GM12878 (cell line): ENCODE results near the gene NEK7. TPM values are rescaled to one million over a fixed set of nuclear protein-coding genes. Genes with fewer than 3 reads are reported as not detected.

Experiments used
- ATAC-seq: fragments of 200-7000 bp; cut with Tn5 transposase; 3 replicates; pipeline ENCODE4 v1.9.1; 2020; ENCODE audit warnings: mild to moderate bottlenecking, moderate library complexity
- BruUV-seq: library from RNA; stranded (reverse); fragments of 400-500 nt; replicated peaks from 2 replicates; lab custom pipeline; 2021; lab: Mats Ljungman, UMichigan
- CTCF ChIA-PET: fragments of 300-600 bp; sonication (Branson Sonifier 250); formaldehyde crosslinking; extraction: SDS; loops from one replicate; lab custom pipeline; 2021; ENCODE audit warnings: inconsistent platforms; lab: Yijun Ruan, JAX
- POLR2A ChIA-PET: fragments of 350-600 bp; formaldehyde crosslinking; extraction: SDS; loops from one replicate; lab custom pipeline; 2021; ENCODE audit warnings: inconsistent platforms; lab: Charles Lee
- RAD21 ChIA-PET: fragments of 300-600 bp; sonication (Branson Sonifier 250); formaldehyde crosslinking; loops from one replicate; lab custom pipeline; 2023; ENCODE audit warnings: antibody characterized with exemption; ENCODE audit not compliant: unreplicated experiment; lab: Charles Lee
- SMC1A ChIA-PET: fragments of 300-600 bp; sonication (Branson Sonifier 250); formaldehyde crosslinking; loops from one replicate; lab custom pipeline; 2023; ENCODE audit not compliant: unreplicated experiment, uncharacterized antibody; lab: Charles Lee
- DNase-seq: peaks from one replicate; pipeline ENCODE4 v3.0.0-alpha.2; 2011; ENCODE audit warnings: low read depth, low spot score
- FAIRE-seq: peaks from 3 replicates; lab custom pipeline; 2011; peaks lifted over from hg19 to GRCh38; lab: Jason Lieb, UNC
- H2AFZ ChIP-seq: 2 replicates; pipeline ENCODE4 v1.6.0; 2011; ENCODE audit warnings: low read depth, low read length, control low read depth; ENCODE audit not compliant: control insufficient read depth
- H3K27ac ChIP-seq: 2 replicates; pipeline ENCODE4 v1.5.1; 2011; ENCODE audit warnings: control low read depth; ENCODE audit not compliant: control insufficient read depth, insufficient read depth
- H3K27me3 ChIP-seq, 2 experiments: replicated peaks in 1 of 2; 2 replicates each; pipeline versions ENCODE4 v1.6.0 to v1.6.1; 2011; ENCODE audit warnings: low read length in 1 of 2; ENCODE audit not compliant: control insufficient read depth in 2 of 2, insufficient read depth in 2 of 2
- H3K36me3 ChIP-seq, 2 experiments: 2 replicates each; pipeline ENCODE4 v1.5.1; 2011; ENCODE audit warnings: low read length in 1 of 2; ENCODE audit not compliant: control insufficient read depth in 2 of 2, insufficient read depth in 2 of 2
- H3K4me1 ChIP-seq: 2 replicates; pipeline ENCODE4 v1.6.1; 2011; ENCODE audit warnings: mild to moderate bottlenecking, low read length, moderate library complexity, mixed read lengths; ENCODE audit not compliant: control insufficient read depth, insufficient read depth
- H3K4me2 ChIP-seq: 2 replicates; pipeline ENCODE4 v1.6.0; 2011; ENCODE audit warnings: control low read depth; ENCODE audit not compliant: control insufficient read depth, insufficient read depth
- H3K4me3 ChIP-seq: fragments of 200-600 bp; sonication (generic); 2 replicates; pipeline ENCODE4 v1.5.1; 2016
- H3K79me2 ChIP-seq: 2 replicates; pipeline ENCODE4 v1.6.0; 2011; ENCODE audit warnings: low read length; ENCODE audit not compliant: control insufficient read depth, insufficient read depth
- H3K9ac ChIP-seq: 2 replicates; pipeline ENCODE4 v1.8.0; 2011; ENCODE audit warnings: low read length, control low read depth, mixed read lengths; ENCODE audit not compliant: control insufficient read depth, insufficient read depth
- H3K9me3 ChIP-seq: replicated peaks from 3 replicates; pipeline ENCODE4 v1.5.1; 2011; ENCODE audit warnings: mild to moderate bottlenecking, low read length; ENCODE audit not compliant: control insufficient read depth, insufficient read depth
- H4K20me1 ChIP-seq: 2 replicates; pipeline ENCODE4 v1.6.0; 2011; ENCODE audit not compliant: control insufficient read depth, insufficient read depth
- CBX5 ChIP-seq: sonication (generic); IDR thresholded peaks from 2 replicates; pipeline ENCODE4 v1.6.1; 2016; ENCODE audit warnings: low read depth, moderate library complexity, mild to moderate bottlenecking, inconsistent platforms
- CREB1 ChIP-seq: IDR thresholded peaks from 2 replicates; pipeline ENCODE4 v1.6.1; 2012; ENCODE audit warnings: low read depth, mild to moderate bottlenecking, inconsistent platforms
- ESRRA ChIP-seq: IDR thresholded peaks from 2 replicates; pipeline ENCODE4 v1.6.1; 2012; ENCODE audit warnings: mild to moderate bottlenecking, low read length, improper control_type of control experiment
- POLR2AphosphoS2 ChIP-seq: IDR thresholded peaks from 2 replicates; pipeline ENCODE4 v1.6.1; 2011; ENCODE audit warnings: low read depth, mild to moderate bottlenecking, low read length, improper control_type of control experiment, moderate library complexity
- RB1 ChIP-seq: fragments of 450-650 bp; formaldehyde crosslinking; IDR thresholded peaks from 2 replicates; pipeline ENCODE4 v1.6.1; 2017; ENCODE audit warnings: mild to moderate bottlenecking, borderline replicate concordance
- SIN3A ChIP-seq: IDR thresholded peaks from 2 replicates; pipeline ENCODE4 v1.6.1; 2012; ENCODE audit warnings: low read depth, low read length, improper control_type of control experiment
- SMC3 ChIP-seq: IDR thresholded peaks from 2 replicates; pipeline ENCODE4 v1.6.1; 2011; ENCODE audit warnings: low read length, improper control_type of control experiment, borderline replicate concordance
- STAT3 ChIP-seq: IDR thresholded peaks from 2 replicates; pipeline ENCODE4 v1.6.1; 2011; ENCODE audit warnings: low read depth, low read length, improper control_type of control experiment
- YY1 ChIP-seq: IDR thresholded peaks from 2 replicates; pipeline ENCODE4 v1.6.1; 2011; ENCODE audit warnings: low read depth, mild to moderate bottlenecking, low read length
- ZNF622 ChIP-seq: fragments of 450-650 bp; IDR thresholded peaks from 2 replicates; pipeline ENCODE4 v1.6.1; 2017; ENCODE audit warnings: mild to moderate bottlenecking, inconsistent platforms
- ZSCAN29 ChIP-seq: fragments of 450-650 bp; IDR thresholded peaks from 2 replicates; pipeline ENCODE4 v1.6.1; 2017; ENCODE audit warnings: mild to moderate bottlenecking, moderate library complexity
- WGBS: methylation state at CpG from one replicate; pipeline ENCODE4 v1.1.6; 2016; ENCODE audit warnings: low lambda C conversion rate; ENCODE audit not compliant: insufficient replicate concordance, insufficient coverage; ENCODE audit errors: missing lambda C conversion rate; 5-methylcytosine and 5-hydroxymethylcytosine counted together
- in situ Hi-C: fragments of 300-500 bp; cut with MboI; formaldehyde crosslinking; loops from 9 replicates; pipeline ENCODE4 v1.14.3; 2018; ENCODE audit warnings: mixed read lengths
- intact Hi-C: fragments of 100-400 bp; cut with micrococcal nuclease; formaldehyde crosslinking; loops from one replicate; pipeline ENCODE4 v1.14.2; 2022; ENCODE audit not compliant: unreplicated experiment
- polyA plus RNA-seq, 11 experiments: library from polyadenylated mRNA; depleted of rRNA in 4 of 11; unstranded in 6 of 11; stranded (reverse) in 5 of 11; fragments of >200 nt; fragmentation: Nextera tagmentation in 4 of 11; fragmentation: Illumina TruSeq in 1 of 11; extraction: Ambion mirVana in 4 of 11; extraction: Trizol in 1 of 11; gene quantifications; 1 replicate in 1 of 11; 2 replicates in 10 of 11; pipeline versions ENCODE4 v1.2.1 to v1.2.3, GENCODE V29; 2011 to 2016; ENCODE audit warnings: inconsistent platforms in 2 of 11, missing spikeins in 2 of 11, low read depth in 1 of 11
- total RNA-seq, 4 experiments: library from RNA; depleted of rRNA in 3 of 4; stranded (reverse); fragments of >200 nt in 3 of 4; fragmentation: Illumina TruSeq in 1 of 4; extraction: Trizol in 1 of 4; gene quantifications; 2 replicates each; pipeline versions ENCODE4 v1.2.1 to v1.2.3, GENCODE V29; 2013 to 2021
- TF ChIP-seq, protein P1 (sequence below): fragments of 450-650 bp; IDR thresholded peaks from 2 replicates; pipeline ENCODE4 v1.6.1; 2016; ENCODE audit warnings: mild to moderate bottlenecking, moderate library complexity, borderline replicate concordance

NEK7 gene
- total and polyA plus RNA-seq, 10 of the 15 experiments (the other 5 are each of a cell fraction or from before 2014, with no cell fraction given): 9.4 to 77.7 (median 24.0) TPM

GRCh38 chr1:198155253-198155652 is 1.5 kb upstream of the NEK7 start:
- in situ Hi-C loops: no loop called here
- no TSS peak for BruUV-seq
- intact Hi-C loops: loop anchor here (5.0 kb wide), 2 partner anchors 312 to 527 kb away; no protein-coding TSS in a partner anchor

More at GRCh38 chr1:198155253-198155652, 1.5 kb upstream of the NEK7 start:
- no peak for DNase-seq
- H3K9ac ChIP-seq: no peak overlapping the region
- CTCF ChIA-PET: interaction anchor here (0.7 to 2.0 kb wide), 12 partner anchors 11 to 199 kb away, joined by 3 to 9 read pairs (median 3); no protein-coding TSS in a partner anchor
- no peak for ATAC-seq
- no peak for FAIRE-seq
- no peaks in the 10 kb centered on the region for H3K4me1 ChIP-seq
- H3K4me3 ChIP-seq: no peak overlapping the region
- H3K27me3 ChIP-seq: no peaks in the 10 kb centered on the region
- H4K20me1 ChIP-seq: no peaks in the 10 kb centered on the region
- POLR2A ChIA-PET: interaction anchor here (0.7 to 1.4 kb wide), 2 partner anchors 20 to 529 kb away, joined by 3 read pairs; no protein-coding TSS in a partner anchor
- no peak overlapping the region for H3K4me2 ChIP-seq
- WGBS: 67% methylated on average over 5 of the region's 5 CpGs
- no peak for TF ChIP-seq STAT3
- TF ChIP-seq CBX5: no peak
- no peak for TF ChIP-seq SMC3
- TF ChIP-seq ESRRA: no peak
- no peak for TF ChIP-seq POLR2AphosphoS2
- no peak for TF ChIP-seq SIN3A
- no peak for TF ChIP-seq ZNF622
- no peak for TF ChIP-seq ZSCAN29
- TF ChIP-seq CREB1: no peak
- no peak for TF ChIP-seq YY1
- TF ChIP-seq, protein P1, sequence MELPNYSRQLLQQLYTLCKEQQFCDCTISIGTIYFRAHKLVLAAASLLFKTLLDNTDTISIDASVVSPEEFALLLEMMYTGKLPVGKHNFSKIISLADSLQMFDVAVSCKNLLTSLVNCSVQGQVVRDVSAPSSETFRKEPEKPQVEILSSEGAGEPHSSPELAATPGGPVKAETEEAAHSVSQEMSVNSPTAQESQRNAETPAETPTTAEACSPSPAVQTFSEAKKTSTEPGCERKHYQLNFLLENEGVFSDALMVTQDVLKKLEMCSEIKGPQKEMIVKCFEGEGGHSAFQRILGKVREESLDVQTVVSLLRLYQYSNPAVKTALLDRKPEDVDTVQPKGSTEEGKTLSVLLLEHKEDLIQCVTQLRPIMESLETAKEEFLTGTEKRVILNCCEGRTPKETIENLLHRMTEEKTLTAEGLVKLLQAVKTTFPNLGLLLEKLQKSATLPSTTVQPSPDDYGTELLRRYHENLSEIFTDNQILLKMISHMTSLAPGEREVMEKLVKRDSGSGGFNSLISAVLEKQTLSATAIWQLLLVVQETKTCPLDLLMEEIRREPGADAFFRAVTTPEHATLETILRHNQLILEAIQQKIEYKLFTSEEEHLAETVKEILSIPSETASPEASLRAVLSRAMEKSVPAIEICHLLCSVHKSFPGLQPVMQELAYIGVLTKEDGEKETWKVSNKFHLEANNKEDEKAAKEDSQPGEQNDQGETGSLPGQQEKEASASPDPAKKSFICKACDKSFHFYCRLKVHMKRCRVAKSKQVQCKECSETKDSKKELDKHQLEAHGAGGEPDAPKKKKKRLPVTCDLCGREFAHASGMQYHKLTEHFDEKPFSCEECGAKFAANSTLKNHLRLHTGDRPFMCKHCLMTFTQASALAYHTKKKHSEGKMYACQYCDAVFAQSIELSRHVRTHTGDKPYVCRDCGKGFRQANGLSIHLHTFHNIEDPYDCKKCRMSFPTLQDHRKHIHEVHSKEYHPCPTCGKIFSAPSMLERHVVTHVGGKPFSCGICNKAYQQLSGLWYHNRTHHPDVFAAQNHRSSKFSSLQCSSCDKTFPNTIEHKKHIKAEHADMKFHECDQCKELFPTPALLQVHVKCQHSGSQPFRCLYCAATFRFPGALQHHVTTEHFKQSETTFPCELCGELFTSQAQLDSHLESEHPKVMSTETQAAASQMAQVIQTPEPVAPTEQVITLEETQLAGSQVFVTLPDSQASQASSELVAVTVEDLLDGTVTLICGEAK: no peak
- TF ChIP-seq RB1: no peak
- H2AFZ ChIP-seq: no peak overlapping the region
- no peaks in the 10 kb centered on the region for H3K9me3 ChIP-seq
- H3K36me3 ChIP-seq: no peaks in the 10 kb centered on the region
- RAD21 ChIA-PET: interaction anchor here (1.2 kb wide), 2 partner anchors 17 to 163 kb away, joined by 3 to 4 read pairs; no protein-coding TSS in a partner anchor
- SMC1A ChIA-PET: interaction anchor here (1.2 to 1.5 kb wide), 7 partner anchors 9 to 119 kb away, joined by 3 to 6 read pairs (median 3); no protein-coding TSS in a partner anchor
- peaks cover 28% of the 10 kb centered on the region for H3K79me2 ChIP-seq
- H3K27ac ChIP-seq: no peak overlapping the region
